NT2/D1 (cell line): ENCODE data around the gene TLNRD1.

Experiments used
- SUZ12 ChIP-seq: IDR thresholded peaks from 2 replicates; pipeline ENCODE4 v1.6.1; 2011; ENCODE audit not compliant: insufficient read length, insufficient read depth; ENCODE audit errors: extremely low read depth
- YY1 ChIP-seq: IDR thresholded peaks from 2 replicates; pipeline ENCODE4 v1.6.1; 2011; ENCODE audit not compliant: insufficient read length, insufficient read depth

GRCh38 chr15:81046290-81046689 lies 45.6 kb downstream of the TLNRD1 start:
- TF ChIP-seq YY1 (no peak), SUZ12 (no peak)
